H1 (cell line): ENCODE results near the gene TFPT. TPM values are rescaled to one million over a fixed set of nuclear protein-coding genes. Genes with fewer than 3 reads are reported as not detected.

Source experiments
- CTCF ChIA-PET: fragments of 300-600 bp; sonication (Branson Sonifier 250); formaldehyde crosslinking; loops from one replicate; lab custom pipeline; 2021; ENCODE audit not compliant: partially characterized antibody; lab: Charles Lee
- POLR2A ChIA-PET: fragments of 300-600 bp; sonication (Branson Sonifier 250); formaldehyde crosslinking; loops from one replicate; lab custom pipeline; 2021; ENCODE audit warnings: inconsistent platforms; ENCODE audit not compliant: partially characterized antibody; lab: Charles Lee
- DNase-seq, 2 experiments: peaks; one replicate each; pipeline versions ENCODE4 v3.0.0 to v3.0.0-alpha.2; 2010 to 2022; ENCODE audit warnings: low spot score in 2 of 2, low read depth in 1 of 2, mixed read lengths in 1 of 2
- FAIRE-seq: peaks from 2 replicates; lab custom pipeline; 2011; peaks lifted over from hg19 to GRCh38; lab: Jason Lieb, UNC
- H2AFZ ChIP-seq: 2 replicates; pipeline ENCODE4 v1.8.1; 2012; ENCODE audit warnings: low read length, inconsistent platforms
- H2AK5ac ChIP-seq: 2 replicates; pipeline ENCODE4 v1.6.1; 2013; ENCODE audit warnings: low read depth, low read length
- H2BK120ac ChIP-seq: replicated peaks from 2 replicates; pipeline ENCODE3; 2013; ENCODE audit warnings: low read depth, low read length, inconsistent platforms
- H2BK12ac ChIP-seq: 2 replicates; pipeline ENCODE4 v1.6.1; 2013; ENCODE audit warnings: low read depth, low read length
- H2BK15ac ChIP-seq: 2 replicates; pipeline ENCODE4 v1.6.1; 2013; ENCODE audit warnings: low read length
- H2BK20ac ChIP-seq: 2 replicates; pipeline ENCODE4 v1.6.1; 2013; ENCODE audit warnings: low read length
- H2BK5ac ChIP-seq: 2 replicates; pipeline ENCODE4 v1.6.1; 2013; ENCODE audit warnings: low read depth, low read length
- H3K14ac ChIP-seq: 2 replicates; pipeline ENCODE4 v1.6.1; 2013; ENCODE audit warnings: inconsistent platforms; ENCODE audit not compliant: insufficient read length
- H3K18ac ChIP-seq: 2 replicates; pipeline ENCODE4 v1.6.1; 2013; ENCODE audit warnings: low read length; ENCODE audit errors: extremely low read depth
- H3K23ac ChIP-seq: 2 replicates; pipeline ENCODE4 v1.6.1; 2013; ENCODE audit warnings: inconsistent platforms; ENCODE audit not compliant: insufficient read length
- H3K23me2 ChIP-seq: 2 replicates; pipeline ENCODE4 v1.6.1; 2013; ENCODE audit warnings: low read depth, low read length
- H3K27ac ChIP-seq: 2 replicates; pipeline ENCODE4 v1.6.1; 2011; ENCODE audit warnings: low read depth, low read length, inconsistent platforms
- H3K27me3 ChIP-seq, 4 experiments: replicated peaks in 1 of 4; 1 replicate in 1 of 4; 2 replicates in 3 of 4; pipeline versions ENCODE4 v1.6.1 to v1.8.1; 2011 to 2013; ENCODE audit warnings: low read length in 3 of 4, mild to moderate bottlenecking in 3 of 4, inconsistent platforms in 2 of 4, mixed read lengths in 2 of 4, moderate library complexity in 1 of 4; ENCODE audit not compliant: control insufficient read depth in 3 of 4, insufficient read depth in 3 of 4; ENCODE audit errors: extremely low read depth in 1 of 4
- H3K36me3 ChIP-seq, 4 experiments: 2 replicates each; pipeline versions ENCODE4 v1.6.1 to v1.8.1; 2011 to 2013; ENCODE audit warnings: mild to moderate bottlenecking in 4 of 4, low read length in 3 of 4, moderate library complexity in 2 of 4, control low read depth in 1 of 4, inconsistent platforms in 1 of 4; ENCODE audit not compliant: insufficient read depth in 4 of 4, control insufficient read depth in 2 of 4
- H3K4ac ChIP-seq: replicated peaks from 2 replicates; pipeline ENCODE3; 2013; ENCODE audit warnings: low read length, low read depth, mixed read lengths, inconsistent platforms; ENCODE audit not compliant: insufficient read length
- H3K4me1 ChIP-seq, 4 experiments: replicated peaks in 1 of 4; 1 replicate in 1 of 4; 2 replicates in 3 of 4; pipeline versions ENCODE4 v1.6.1 to v1.8.1; 2011 to 2013; ENCODE audit warnings: low read length in 3 of 4, inconsistent platforms in 2 of 4, mixed read lengths in 1 of 4; ENCODE audit not compliant: insufficient read depth in 4 of 4, control insufficient read depth in 3 of 4
- H3K4me2 ChIP-seq, 2 experiments: 2 replicates each; pipeline versions ENCODE4 v1.6.1 to v1.8.1; 2011 to 2013; ENCODE audit warnings: low read depth in 2 of 2, low read length in 2 of 2, control low read depth in 1 of 2, inconsistent platforms in 1 of 2, mild to moderate bottlenecking in 1 of 2; ENCODE audit not compliant: insufficient read depth in 1 of 2
- H3K4me3 ChIP-seq, 4 experiments: fragments of 200-600, 300-600 bp in 1 of 4; sonication (generic), shearing (Covaris generic), sonication (Bioruptor Twin) in 1 of 4; 2 replicates each; pipeline versions ENCODE4 v1.5.1 to v1.8.1; 2011 to 2016; ENCODE audit warnings: low read length in 4 of 4, low read depth in 3 of 4, control low read depth in 2 of 4, inconsistent platforms in 2 of 4, mild to moderate bottlenecking in 2 of 4, mixed read lengths in 1 of 4, moderate library complexity in 1 of 4; ENCODE audit not compliant: insufficient read depth in 2 of 4; ENCODE audit errors: extremely low read depth in 1 of 4
- H3K56ac ChIP-seq: replicated peaks from 2 replicates; pipeline ENCODE3; 2013; ENCODE audit warnings: low read depth, mild to moderate bottlenecking, mixed read lengths, low read length, inconsistent platforms; ENCODE audit not compliant: insufficient read length
- H3K79me1 ChIP-seq: 2 replicates; pipeline ENCODE4 v1.6.1; 2013; ENCODE audit warnings: low read depth, low read length, control low read depth
- H3K79me2 ChIP-seq, 2 experiments: 2 replicates each; pipeline versions ENCODE4 v1.6.1 to v1.8.1; 2012 to 2013; ENCODE audit warnings: low read length in 2 of 2, mild to moderate bottlenecking in 2 of 2, inconsistent platforms in 1 of 2; ENCODE audit not compliant: insufficient read depth in 2 of 2, control insufficient read depth in 1 of 2
- H3K9ac ChIP-seq, 4 experiments: replicated peaks in 1 of 4; 1 replicate in 1 of 4; 2 replicates in 3 of 4; pipeline versions ENCODE4 v1.6.1 to v1.8.1; 2011 to 2013; ENCODE audit warnings: low read depth in 3 of 4, low read length in 3 of 4, control low read depth in 2 of 4, mild to moderate bottlenecking in 2 of 4, moderate library complexity in 2 of 4, inconsistent platforms in 1 of 4; ENCODE audit errors: extremely low read depth in 1 of 4
- H3K9me3 ChIP-seq, 2 experiments: 2 replicates each; pipeline versions ENCODE4 v1.6.1 to v1.8.1; 2012 to 2013; ENCODE audit warnings: mild to moderate bottlenecking in 2 of 2, moderate library complexity in 2 of 2, control low read depth in 1 of 2, inconsistent platforms in 1 of 2, low read depth in 1 of 2, low read length in 1 of 2, mixed read lengths in 1 of 2; ENCODE audit not compliant: insufficient read depth in 2 of 2
- H4K20me1 ChIP-seq, 2 experiments: replicated peaks in 1 of 2; 2 replicates each; pipeline versions ENCODE3 to v1.8.1; 2011 to 2013; ENCODE audit warnings: inconsistent platforms in 2 of 2, low read length in 2 of 2, mild to moderate bottlenecking in 1 of 2; ENCODE audit not compliant: insufficient read depth in 2 of 2, control insufficient read depth in 1 of 2
- H4K5ac ChIP-seq: 2 replicates; pipeline ENCODE4 v1.6.1; 2013; ENCODE audit warnings: low read length, low read depth, mixed read lengths, inconsistent platforms; ENCODE audit not compliant: insufficient read length
- H4K8ac ChIP-seq: 2 replicates; pipeline ENCODE4 v1.8.0; 2013; ENCODE audit warnings: mild to moderate bottlenecking, moderate library complexity, low read length, inconsistent platforms; ENCODE audit not compliant: insufficient read depth; ENCODE audit errors: extremely low read depth
- H4K91ac ChIP-seq: replicated peaks from 2 replicates; pipeline ENCODE3; 2013; ENCODE audit warnings: low read length, mixed read lengths, inconsistent platforms; ENCODE audit not compliant: insufficient read length
- CBX5 ChIP-seq: fragments of 300-800, 300-1000 bp; sonication (generic); IDR thresholded peaks from 2 replicates; pipeline ENCODE4 v1.7.1; 2016; ENCODE audit warnings: antibody characterized with exemption, low read length, low read depth
- CBX8 ChIP-seq: fragments of 300-800, 300-1000 bp; sonication (generic); IDR thresholded peaks from 2 replicates; pipeline ENCODE4 v1.7.1; 2016; ENCODE audit warnings: low read depth, low read length, borderline replicate concordance
- EGR1 ChIP-seq: IDR thresholded peaks from 2 replicates; pipeline ENCODE4 v1.6.1; 2011; ENCODE audit warnings: low read depth, low read length, borderline replicate concordance
- JUND ChIP-seq: IDR thresholded peaks from 2 replicates; pipeline ENCODE4 v1.6.1; 2011; ENCODE audit warnings: mild to moderate bottlenecking, improper control_type of control experiment, low read length
- POLR2AphosphoS5 ChIP-seq: IDR thresholded peaks from 2 replicates; pipeline ENCODE4 v1.6.1; 2011; ENCODE audit warnings: low read depth, low read length
- RBBP5 ChIP-seq: IDR thresholded peaks from 2 replicates; pipeline ENCODE4 v1.7.1; 2012; ENCODE audit warnings: low read depth, mild to moderate bottlenecking, inconsistent platforms, low read length, moderate library complexity, borderline replicate concordance
- SIRT6 ChIP-seq: IDR thresholded peaks from one replicate; pipeline ENCODE4 v1.7.1; 2012; ENCODE audit warnings: low read length, inconsistent platforms
- SUZ12 ChIP-seq: fragments of 200-600 bp; sonication (generic); IDR thresholded peaks from 2 replicates; pipeline ENCODE4 v1.6.1; 2012; ENCODE audit warnings: mild to moderate bottlenecking, inconsistent platforms, low read length, moderate library complexity, mixed read lengths
- TCF12 ChIP-seq: IDR thresholded peaks from 2 replicates; pipeline ENCODE4 v1.6.1; 2011; ENCODE audit warnings: low read depth, mild to moderate bottlenecking, low read length
- YY1 ChIP-seq: IDR thresholded peaks from 2 replicates; pipeline ENCODE4 v1.6.1; 2011; ENCODE audit warnings: low read depth, mild to moderate bottlenecking, low read length
- WGBS, 2 experiments: shearing (Covaris generic) in 1 of 2; methylation state at CpG; one replicate each; pipeline versions ENCODE4 v1.1.6 to v1.1.7; 2013 to 2015; ENCODE audit warnings: low lambda C conversion rate in 2 of 2, mixed read lengths in 2 of 2, inconsistent platforms in 1 of 2, low coverage in 1 of 2, missing lambda C conversion rate in 1 of 2; ENCODE audit not compliant: insufficient replicate concordance in 2 of 2, insufficient coverage in 1 of 2, insufficient read length in 1 of 2; ENCODE audit errors: extremely low coverage in 1 of 2, missing lambda C conversion rate in 1 of 2; 5-methylcytosine and 5-hydroxymethylcytosine counted together
- polyA plus RNA-seq, 7 experiments: library from polyadenylated mRNA; depleted of rRNA in 3 of 7; stranded (reverse) in 5 of 7; unstranded in 2 of 7; fragments of >200 nt in 5 of 7; fragments of 200-250 nt in 2 of 7; gene quantifications; 1 replicate in 5 of 7; 2 replicates in 1 of 7; 4 replicates in 1 of 7; pipeline versions ENCODE4 v1.2.1 to v1.2.3, GENCODE V29; 2011 to 2013; ENCODE audit warnings: missing spikeins in 2 of 7, mixed read lengths in 2 of 7
- total RNA-seq: library from RNA; stranded (reverse); fragmentation: NEBNext Ultra II Directional; extraction: Animal tissue kit (Norgen Biotek cat#: 25700); gene quantifications from 2 replicates; pipeline ENCODE4 v1.2.1, GENCODE V29; 2021
- TF ChIP-seq, protein P1 (sequence below): IDR thresholded peaks from 2 replicates; pipeline ENCODE4 v1.6.1; 2012; ENCODE audit warnings: low read length, inconsistent platforms

TFPT gene
- total and polyA plus RNA-seq, 2 of the 8 experiments (the other 6 are each of a cell fraction or from before 2014, with no cell fraction given), result 10.4 to 17.7 TPM

DNA sequence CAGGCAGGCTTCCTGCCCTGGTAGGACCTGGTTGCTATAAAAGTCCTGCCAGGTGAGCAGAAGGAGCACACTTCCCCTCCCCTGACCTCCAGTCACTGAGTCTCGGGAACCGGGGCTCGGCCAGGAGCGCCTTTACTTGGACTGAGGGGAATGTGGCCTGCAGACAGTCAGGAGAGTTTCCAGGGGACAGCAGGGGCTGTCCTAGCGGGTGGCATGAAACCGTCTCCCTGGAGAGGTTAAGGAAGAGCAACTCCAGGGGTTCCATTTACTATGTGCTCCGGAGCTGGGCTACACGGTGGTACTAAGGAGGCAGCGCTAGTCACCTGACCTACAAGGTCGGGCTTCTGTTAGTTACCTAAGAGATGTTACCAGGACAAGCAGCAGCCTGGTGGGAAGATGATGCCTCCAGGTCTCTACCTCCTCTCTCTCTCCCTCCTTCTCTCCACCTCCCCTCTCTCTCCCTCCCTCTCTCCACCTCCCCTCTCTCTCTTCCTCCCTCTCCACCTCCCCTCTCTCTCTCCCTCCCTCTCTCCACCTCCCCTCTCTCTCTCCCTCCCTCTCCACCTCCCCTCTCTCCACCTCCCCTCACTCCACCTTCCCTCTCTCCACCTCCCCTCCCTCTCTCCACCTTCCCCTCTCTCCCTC, 18.0 kb upstream of the TFPT start:
- CTCF ChIA-PET, result no interaction called here
- H2AK5ac ChIP-seq, result peak overlapping the region; percentile 1; the same call in 1 of the 2 replicates
- peak overlapping the region; percentile 57 for H2BK5ac ChIP-seq
- H4K5ac ChIP-seq, result no peak overlapping the region
- DNase-seq (peak; percentile 63 to 78), FAIRE-seq (no peak)
- H3K56ac ChIP-seq, result no peak overlapping the region
- H3K9me3 ChIP-seq, result peaks cover 3 to 10% of the 10 kb centered on the region in 2 experiments; a peak in 3 of 4 replicates
- H4K91ac ChIP-seq, result peak overlapping the region; percentile 8
- H2BK12ac ChIP-seq, result peak overlapping the region; percentile 11; the same call in 1 of the 2 replicates
- peak overlapping the region; percentile 13; the same call in 1 of the 2 replicates for H2BK15ac ChIP-seq
- WGBS, 2 experiments, result 92% methylated on average over 10 of the region's 10 CpGs; no CpG with 5 or more reads in 1 of the 2 experiments
- no peak overlapping the region for H2BK120ac ChIP-seq
- peaks cover 13% of the 10 kb centered on the region for H3K23me2 ChIP-seq
- H3K4me1 ChIP-seq, result peaks cover 0 to 5% (median under 1%) of the 10 kb centered on the region in 4 experiments; a peak in 2 of 7 replicates
- no peak overlapping the region for H2AFZ ChIP-seq
- H3K79me1 ChIP-seq, result no peaks in the 10 kb centered on the region
- no peak overlapping the region for H3K9ac ChIP-seq
- no peak overlapping the region for H3K23ac ChIP-seq
- H3K27me3 ChIP-seq, result no peaks in the 10 kb centered on the region
- peaks cover 0 to 8% of the 10 kb centered on the region in 2 experiments for H4K20me1 ChIP-seq
- H3K4ac ChIP-seq, result peak overlapping the region; percentile 7
- no peak overlapping the region for H3K27ac ChIP-seq
- no peak overlapping the region for H3K4me2 ChIP-seq
- POLR2A ChIA-PET, result interaction anchor here (1.0 to 15.7 kb wide), 8 partner anchors 7 to 183 kb away, joined by 3 to 348 read pairs (median 8); partner anchors contain the start of genes LENG1, PRPF31 and TFPT
- H3K14ac ChIP-seq, result no peak overlapping the region
- H3K4me3 ChIP-seq, result no peak overlapping the region
- peaks cover 10 to 34% (median 11%) of the 10 kb centered on the region in 4 experiments; a peak in 7 of 8 replicates for H3K36me3 ChIP-seq
- peaks cover 0 to 5% of the 10 kb centered on the region in 2 experiments; a peak in 3 of 4 replicates for H3K79me2 ChIP-seq
- no peak overlapping the region for H4K8ac ChIP-seq
- H2BK20ac ChIP-seq, result 0 out of 2 replicates have a peak overlapping the region, but pooled peaks have one; percentile 3
- H3K18ac ChIP-seq, result no peak overlapping the region
- TF ChIP-seq POLR2AphosphoS5 (peak; percentile 76), SIRT6 (peak; percentile 24), SUZ12 (peak; percentile 37; the same call in 1 of the 2 replicates), RBBP5 (no peak), CBX8 (no peak), JUND (no peak), YY1 (peak; percentile 61; the same call in 1 of the 2 replicates), EGR1 (peak; percentile 96), CBX5 (peak; percentile 69; the same call in 1 of the 2 replicates), TCF12 (no peak)
- TF ChIP-seq, protein P1, sequence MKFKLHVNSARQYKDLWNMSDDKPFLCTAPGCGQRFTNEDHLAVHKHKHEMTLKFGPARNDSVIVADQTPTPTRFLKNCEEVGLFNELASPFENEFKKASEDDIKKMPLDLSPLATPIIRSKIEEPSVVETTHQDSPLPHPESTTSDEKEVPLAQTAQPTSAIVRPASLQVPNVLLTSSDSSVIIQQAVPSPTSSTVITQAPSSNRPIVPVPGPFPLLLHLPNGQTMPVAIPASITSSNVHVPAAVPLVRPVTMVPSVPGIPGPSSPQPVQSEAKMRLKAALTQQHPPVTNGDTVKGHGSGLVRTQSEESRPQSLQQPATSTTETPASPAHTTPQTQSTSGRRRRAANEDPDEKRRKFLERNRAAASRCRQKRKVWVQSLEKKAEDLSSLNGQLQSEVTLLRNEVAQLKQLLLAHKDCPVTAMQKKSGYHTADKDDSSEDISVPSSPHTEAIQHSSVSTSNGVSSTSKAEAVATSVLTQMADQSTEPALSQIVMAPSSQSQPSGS, result 0 out of 2 replicates have a peak, but pooled peaks have one; percentile 12
